Tibial artery (tissue), 4 donors: ENCODE results near the gene SYNE3.

Source experiments
- DNase-seq, 2 donors: peaks; one replicate each; pipeline ENCODE4 v3.0.0-alpha.2; 2019
- H3K27ac ChIP-seq, 2 donors: fragments of 200-600 bp; sonication (generic) in 1 of 2; 1 replicate in 1 of 2; 2 replicates in 1 of 2; pipeline ENCODE4 v1.5.1; 2018 to 2019; ENCODE audit warnings: mild to moderate bottlenecking in 1 of 2
- H3K27me3 ChIP-seq, 2 donors: fragments of 200-600 bp; sonication (generic) in 1 of 2; one replicate each; pipeline versions ENCODE4 v1.5.1 to v1.6.0; 2016 to 2019
- H3K36me3 ChIP-seq, 3 donors: fragments of 200-600 bp; sonication (generic) in 2 of 3; one replicate each; pipeline ENCODE4 v1.5.1; 2016 to 2019; ENCODE audit warnings: mild to moderate bottlenecking in 2 of 3
- H3K4me1 ChIP-seq, 4 donors: fragments of 200-600 bp; sonication (generic) in 2 of 4; 1 replicate in 3 of 4; 2 replicates in 1 of 4; pipeline ENCODE4 v1.5.1; 2016 to 2019
- H3K4me3 ChIP-seq, 2 donors: fragments of 200-600 bp; sonication (generic) in 1 of 2; 1 replicate in 1 of 2; 2 replicates in 1 of 2; pipeline ENCODE4 v1.5.1; 2018 to 2019; ENCODE audit warnings: mild to moderate bottlenecking in 2 of 2
- H3K9me3 ChIP-seq, 3 donors: fragments of 200-600 bp; sonication (generic) in 1 of 3; one replicate each; pipeline ENCODE4 v1.5.1; 2016 to 2019
- CTCF ChIP-seq, 2 experiments: fragments of 200-600 bp in 1 of 2; fragments of 450-650 bp in 1 of 2; IDR thresholded peaks; one replicate each; pipeline ENCODE4 v1.5.1; 2017 to 2019; ENCODE audit warnings: antibody characterized with exemption in 2 of 2, mild to moderate bottlenecking in 1 of 2, moderate library complexity in 1 of 2
- intact Hi-C: fragments of 100-400 bp; cut with DNase I; formaldehyde crosslinking; loops from one replicate; pipeline ENCODE4 v1.15.0; 2023; ENCODE audit warnings: low total_unique reads

The SYNE3 gene

GRCh38 chr14:95549656-95550585 is 33.5 kb upstream of the SYNE3 start:
- Histone ChIP-seq H3K4me1 (peaks cover 0 to 24% (median 13%) of the 10 kb centered on the region in 4 donors), H3K27me3 (no peaks in the 10 kb centered on the region), H3K4me3 (no peak overlapping the region), H3K9me3 (no peaks in the 10 kb centered on the region), H3K27ac (no peak overlapping the region), H3K36me3 (peaks cover 0 to 4% (median 4%) of the 10 kb centered on the region in 3 donors)
- intact Hi-C loops = no loop called here
- TF ChIP-seq CTCF (IDR thresholded peaks at IDR 0.05) = no peak
- DNase-seq = no peak

GRCh38 chr14:95548328-95548929 is 32.0 kb upstream of the SYNE3 start:
- no peak for TF ChIP-seq CTCF (IDR thresholded peaks at IDR 0.05)

GRCh38 chr14:95547626-95548327 is 31.3 kb upstream of the SYNE3 start:
- no peaks in the 10 kb centered on the region for H3K9me3 ChIP-seq
- H3K36me3 ChIP-seq = peaks cover 0 to 15% (median 11%) of the 10 kb centered on the region in 3 donors
- DNase-seq = no peak
- peaks cover 0 to 24% (median 13%) of the 10 kb centered on the region in 4 donors for H3K4me1 ChIP-seq
- H3K27me3 ChIP-seq = no peaks in the 10 kb centered on the region
- no peak overlapping the region for H3K4me3 ChIP-seq
- no peak overlapping the region for H3K27ac ChIP-seq
- intact Hi-C loops = no loop called here
- no peak for TF ChIP-seq CTCF (IDR thresholded peaks at IDR 0.05)

More at GRCh38 chr14:95548328-95548929, 32.0 kb upstream of the SYNE3 start:
- H3K27me3 ChIP-seq = no peaks in the 10 kb centered on the region
- no peak overlapping the region for H3K27ac ChIP-seq
- H3K9me3 ChIP-seq = no peaks in the 10 kb centered on the region
- H3K4me1 ChIP-seq = peaks cover 0 to 24% (median 13%) of the 10 kb centered on the region in 4 donors
- intact Hi-C loops = no loop called here
- DNase-seq = no peak
- H3K36me3 ChIP-seq = peaks cover 0 to 15% (median 11%) of the 10 kb centered on the region in 3 donors
- no peak overlapping the region for H3K4me3 ChIP-seq

- Histone ChIP-seq H3K4me3 (no peak overlapping the region), H3K9me3 (no peaks in the 10 kb centered on the region), H3K36me3 (peaks cover 0 to 15% (median 11%) of the 10 kb centered on the region in 3 donors), H3K27me3 (no peaks in the 10 kb centered on the region), H3K27ac (no peak overlapping the region), H3K4me1 (peaks cover 0 to 24% (median 13%) of the 10 kb centered on the region in 4 donors)
- no peak for DNase-seq
- intact Hi-C loops = no loop called here
- no peak for TF ChIP-seq CTCF (IDR thresholded peaks at IDR 0.05)
Measured at GRCh38 chr14:95547272-95547625, 30.8 kb upstream of the SYNE3 start.

- H3K4me1 ChIP-seq = peaks cover 0 to 24% (median 13%) of the 10 kb centered on the region in 4 donors
- no peak for DNase-seq
- H3K36me3 ChIP-seq = peaks cover 0 to 15% (median 11%) of the 10 kb centered on the region in 3 donors
- H3K9me3 ChIP-seq = no peaks in the 10 kb centered on the region
- intact Hi-C loops = no loop called here
- H3K4me3 ChIP-seq = no peak overlapping the region
- H3K27ac ChIP-seq = no peak overlapping the region
- no peak for TF ChIP-seq CTCF (IDR thresholded peaks at IDR 0.05)
- no peaks in the 10 kb centered on the region for H3K27me3 ChIP-seq
Measured at GRCh38 chr14:95545515-95546168, 29.2 kb upstream of the SYNE3 start.
